HCT116 (cell line): Measurements from ENCODE around the gene ALDOA. TPM values are rescaled to one million over a fixed set of nuclear protein-coding genes. Genes with fewer than 3 reads are reported as not detected.
A peak's percentile ranks its signal among the peaks of the same experiment; 100 is the strongest.

Experiments used
- ATAC-seq: fragments of 200-7000 bp; cut with Tn5 transposase; 2 replicates; pipeline ENCODE4 v1.9.1; 2020; ENCODE audit warnings: mild to moderate bottlenecking, moderate library complexity
- BruUV-seq: library from RNA; stranded (reverse); fragments of 400-500 nt; replicated peaks from 2 replicates; lab custom pipeline; 2021; lab: Mats Ljungman, UMichigan
- CTCF ChIA-PET: fragments of 300-600 bp; sonication (Branson Sonifier 250); formaldehyde crosslinking; loops from one replicate; lab custom pipeline; 2021; ENCODE audit warnings: antibody characterized with exemption; lab: Charles Lee
- POLR2A ChIA-PET: fragments of 300-600, 350-600 bp; sonication (Branson Sonifier 250); formaldehyde crosslinking; loops from one replicate; lab custom pipeline; 2021; ENCODE audit warnings: antibody characterized with exemption; lab: Charles Lee
- RAD21 ChIA-PET, 2 experiments: fragments of 300-600 bp; sonication (Branson Sonifier 250); formaldehyde crosslinking; loops; one replicate each; lab custom pipeline; 2023; ENCODE audit warnings: low total read pairs in 2 of 2; ENCODE audit not compliant: uncharacterized antibody in 2 of 2, unreplicated experiment in 2 of 2, low non-redundant PET in 1 of 2; lab: Charles Lee
- DNase-seq: peaks from one replicate; pipeline ENCODE4 v3.0.0-alpha.2; 2010; ENCODE audit warnings: low read depth, low spot score
- H2AFZ ChIP-seq: fragments of 200-600 bp; shearing (Covaris generic), sonication (generic); 2 replicates; pipeline ENCODE4 v1.6.1; 2017; ENCODE audit warnings: low read depth, mixed run types, mixed read lengths, antibody characterized with exemption, low read length; ENCODE audit not compliant: poor library complexity, severe bottlenecking
- H3K27ac ChIP-seq: 2 replicates; pipeline ENCODE4 v1.5.1; 2012; ENCODE audit warnings: low read depth, low read length
- H3K27me3 ChIP-seq: fragments of 200-600 bp; sonication (generic); 2 replicates; pipeline ENCODE4 v1.6.1; 2016; ENCODE audit warnings: mixed run types, low read length, mixed read lengths; ENCODE audit not compliant: insufficient read depth
- H3K36me3 ChIP-seq, 2 experiments: fragments of 200-500 bp in 1 of 2; fragments of 200-600 bp in 1 of 2; sonication (Bioruptor generic) in 1 of 2; sonication (generic) in 1 of 2; 2 replicates each; pipeline versions ENCODE4 v1.5.1 to v1.6.1; 2014 to 2016; ENCODE audit warnings: low read length in 2 of 2, inconsistent platforms in 1 of 2, mixed read lengths in 1 of 2, mixed run types in 1 of 2; ENCODE audit not compliant: insufficient read depth in 2 of 2, control insufficient read depth in 1 of 2
- H3K4me1 ChIP-seq, 2 experiments: fragments of 200-600 bp in 1 of 2; sonication (generic) in 1 of 2; 2 replicates each; pipeline versions ENCODE4 v1.5.1 to v1.6.1; 2012 to 2017; ENCODE audit warnings: low read length in 2 of 2, inconsistent platforms in 1 of 2, mild to moderate bottlenecking in 1 of 2, mixed read lengths in 1 of 2, mixed run types in 1 of 2, moderate library complexity in 1 of 2; ENCODE audit not compliant: insufficient read depth in 2 of 2, control insufficient read depth in 1 of 2
- H3K4me2 ChIP-seq: fragments of 200-600 bp; sonication (generic); 2 replicates; pipeline ENCODE4 v1.6.1; 2017; ENCODE audit warnings: mixed run types, low read length, mixed read lengths
- H3K4me3 ChIP-seq, 2 experiments: fragments of 200-600 bp in 1 of 2; sonication (generic) in 1 of 2; replicated peaks in 1 of 2; 2 replicates each; pipeline ENCODE4 v1.5.1; 2011 to 2016; ENCODE audit warnings: low read length in 2 of 2, control low read depth in 1 of 2, low read depth in 1 of 2, mild to moderate bottlenecking in 1 of 2, mixed read lengths in 1 of 2, mixed run types in 1 of 2
- H3K79me2 ChIP-seq: fragments of 200-600 bp; sonication (generic); 2 replicates; pipeline ENCODE4 v1.6.1; 2017; ENCODE audit warnings: mild to moderate bottlenecking, mixed run types, low read length, moderate library complexity, mixed read lengths; ENCODE audit not compliant: insufficient read depth
- H3K9ac ChIP-seq: fragments of 200-600 bp; sonication (generic); 2 replicates; pipeline ENCODE4 v1.6.1; 2016; ENCODE audit warnings: low read length, mixed read lengths
- H3K9me2 ChIP-seq: fragments of 200-600 bp; sonication (generic), shearing (Covaris generic); 2 replicates; pipeline ENCODE4 v1.6.1; 2017; ENCODE audit warnings: mixed run types, mild to moderate bottlenecking, moderate library complexity; ENCODE audit not compliant: insufficient read depth
- H3K9me3 ChIP-seq, 2 experiments: fragments of 200-500 bp in 1 of 2; fragments of 200-600 bp in 1 of 2; sonication (Bioruptor generic) in 1 of 2; sonication (generic) in 1 of 2; 2 replicates each; pipeline ENCODE4 v1.6.1; 2014 to 2017; ENCODE audit warnings: low read length in 2 of 2, mixed read lengths in 2 of 2, inconsistent platforms in 1 of 2, low read depth in 1 of 2, mild to moderate bottlenecking in 1 of 2, mixed run types in 1 of 2, moderate library complexity in 1 of 2; ENCODE audit not compliant: control insufficient read depth in 1 of 2, insufficient read depth in 1 of 2
- H4K20me1 ChIP-seq: fragments of 200-600 bp; sonication (generic), shearing (Covaris generic); 2 replicates; pipeline ENCODE4 v1.6.1; 2017; ENCODE audit warnings: mixed run types, mild to moderate bottlenecking, moderate library complexity; ENCODE audit not compliant: insufficient read depth
- CBX3 ChIP-seq: IDR thresholded peaks from 2 replicates; pipeline ENCODE4 v1.6.1; 2012; ENCODE audit warnings: low read depth
- CEBPB ChIP-seq: IDR thresholded peaks from 2 replicates; pipeline ENCODE4 v1.6.1; 2012; ENCODE audit warnings: low read depth
- EGR1 ChIP-seq: IDR thresholded peaks from 2 replicates; pipeline ENCODE4 v1.6.1; 2012; ENCODE audit warnings: low read depth
- ELF1 ChIP-seq: IDR thresholded peaks from 2 replicates; pipeline ENCODE4 v1.6.1; 2012; ENCODE audit warnings: low read depth, borderline replicate concordance
- EZH2 ChIP-seq: fragments of 200-600 bp; sonication (generic); IDR thresholded peaks from 2 replicates; pipeline ENCODE4 v1.6.1; 2017; ENCODE audit warnings: antibody characterized with exemption, mixed run types
- EZH2phosphoT487 ChIP-seq: fragments of 200-600 bp; IDR thresholded peaks from 2 replicates; pipeline ENCODE4 v1.6.1; 2018; ENCODE audit warnings: antibody characterized with exemption, borderline replicate concordance
- FOSL1 ChIP-seq: IDR thresholded peaks from 2 replicates; pipeline ENCODE4 v1.6.1; 2012; ENCODE audit warnings: low read depth
- JUND ChIP-seq: IDR thresholded peaks from 2 replicates; pipeline ENCODE4 v1.6.1; 2012
- POLR2A ChIP-seq: IDR thresholded peaks from 2 replicates; pipeline ENCODE4 v1.7.0; 2011; ENCODE audit warnings: borderline replicate concordance; ENCODE audit not compliant: insufficient read depth, insufficient read length; ENCODE audit errors: extremely low read depth
- POLR2AphosphoS5 ChIP-seq: IDR thresholded peaks from 2 replicates; pipeline ENCODE4 v1.6.1; 2011; ENCODE audit warnings: mild to moderate bottlenecking, low read depth, low read length, moderate library complexity
- RAD21 ChIP-seq: IDR thresholded peaks from 2 replicates; pipeline ENCODE4 v1.6.1; 2012; ENCODE audit warnings: low read depth, mild to moderate bottlenecking
- REST ChIP-seq: IDR thresholded peaks from 2 replicates; pipeline ENCODE4 v1.6.1; 2012; ENCODE audit warnings: low read depth
- SIN3A ChIP-seq: IDR thresholded peaks from 2 replicates; pipeline ENCODE4 v1.6.1; 2012; ENCODE audit warnings: low read depth
- SP1 ChIP-seq: IDR thresholded peaks from 2 replicates; pipeline ENCODE4 v1.6.1; 2012; ENCODE audit warnings: low read depth
- SRF ChIP-seq: IDR thresholded peaks from 2 replicates; pipeline ENCODE4 v1.6.1; 2012; ENCODE audit warnings: low read depth
- YY1 ChIP-seq: IDR thresholded peaks from 2 replicates; pipeline ENCODE4 v1.6.1; 2011; ENCODE audit warnings: low read length, low read depth, moderate library complexity, mild to moderate bottlenecking; ENCODE audit not compliant: insufficient replicate concordance; ENCODE audit errors: extremely low read depth
- ZFX ChIP-seq: fragments of 450-650 bp; IDR thresholded peaks from 2 replicates; pipeline ENCODE4 v1.6.1; 2017
- intact Hi-C: fragments of 100-400 bp; cut with micrococcal nuclease; formaldehyde crosslinking; loops from 2 replicates; pipeline ENCODE4 v1.10.0; 2022
- total RNA-seq: library from RNA; stranded (reverse); gene quantifications from one replicate; pipeline ENCODE4 v1.2.1, GENCODE V29; 2021; ENCODE audit not compliant: unreplicated experiment
- TF ChIP-seq, protein P1 (sequence below), 3 experiments: fragments of 200-600 bp in 1 of 3; sonication (generic) in 1 of 3; IDR thresholded peaks in 2 of 3; conservative IDR thresholded peaks in 1 of 3; 2 replicates each; pipeline ENCODE4 v1.5.1; 2012 to 2017; ENCODE audit warnings: low read depth in 2 of 3, low read length in 2 of 3, antibody characterized with exemption in 1 of 3, borderline replicate concordance in 1 of 3, control low read depth in 1 of 3, mild to moderate bottlenecking in 1 of 3, mixed read lengths in 1 of 3, mixed run types in 1 of 3, moderate library complexity in 1 of 3; ENCODE audit not compliant: insufficient read depth in 1 of 3
- TF ChIP-seq, protein P2 (sequence below): IDR thresholded peaks from 2 replicates; pipeline ENCODE4 v1.6.1; 2012
- TF ChIP-seq, protein P3 (sequence below): IDR thresholded peaks from 2 replicates; pipeline ENCODE4 v1.6.1; 2012

The ALDOA gene
- total RNA-seq, 1 experiment from 2014 or later: 2,423 TPM

DNA sequence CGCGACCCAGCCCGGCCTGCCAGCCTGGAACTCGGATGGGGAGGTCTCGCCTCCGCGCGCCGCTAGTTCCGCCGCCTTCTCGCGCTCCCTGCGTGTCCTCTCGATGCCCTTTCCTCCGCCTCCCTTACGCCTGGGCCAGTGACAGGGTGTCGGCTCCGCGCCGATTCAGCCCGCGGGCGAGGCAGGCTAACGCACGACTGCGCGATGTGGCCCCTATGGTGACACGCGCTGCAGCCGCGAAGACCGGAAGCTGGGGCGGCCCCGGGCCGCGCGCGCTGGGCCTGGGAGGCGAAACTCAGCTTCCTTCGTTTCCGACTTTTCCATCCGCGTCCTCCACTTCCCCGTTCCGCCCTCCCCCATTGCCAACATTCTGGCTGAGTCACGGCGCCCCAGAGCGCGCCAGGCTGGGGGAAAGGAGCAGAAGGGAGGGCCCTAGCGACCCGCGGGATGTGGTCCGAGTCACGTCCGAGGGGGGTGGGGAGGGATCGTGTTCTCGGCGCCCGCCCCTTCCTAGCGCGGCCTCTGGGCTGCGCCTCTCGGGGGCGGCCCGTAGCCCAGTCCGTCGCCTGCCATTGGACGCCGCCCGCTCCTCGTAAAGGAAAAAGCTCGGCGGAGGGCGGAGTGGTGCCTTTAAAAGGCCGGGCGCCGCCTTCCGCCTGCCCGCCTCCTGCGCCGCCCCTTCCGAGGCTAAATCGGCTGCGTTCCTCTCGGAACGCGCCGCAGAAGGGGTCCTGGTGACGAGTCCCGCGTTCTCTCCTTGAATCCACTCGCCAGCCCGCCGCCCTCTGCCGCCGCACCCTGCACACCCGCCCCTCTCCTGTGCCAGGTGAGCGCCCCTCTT lies at the start of gene ALDOA (continued):
- TF ChIP-seq CBX3: no peak
- TF ChIP-seq POLR2AphosphoS5: peak; percentile 96

GRCh38 chr16:30016555-30017276 lies 48.8 kb upstream of the ALDOA start:
- no peaks in the 10 kb centered on the region for H3K36me3 ChIP-seq
- POLR2A ChIA-PET: no interaction called here
- H3K9ac ChIP-seq: no peak overlapping the region
- no peak overlapping the region for H3K27ac ChIP-seq
- no peak overlapping the region for H2AFZ ChIP-seq
- BruUV-seq: no TSS peak
- no peak for DNase-seq
- H3K27me3 ChIP-seq: no peaks in the 10 kb centered on the region
- CTCF ChIA-PET: interaction anchor here (2.6 kb wide), 1 partner anchor 168 kb away, joined by 8 read pairs; no protein-coding TSS in a partner anchor
- H3K4me1 ChIP-seq: peaks cover 0 to 14% of the 10 kb centered on the region in 2 experiments; a peak in 3 of 4 replicates
- no peak overlapping the region for H3K4me2 ChIP-seq
- no peaks in the 10 kb centered on the region for H3K9me2 ChIP-seq
- intact Hi-C loops: no loop called here
- no peak for ATAC-seq
- H3K4me3 ChIP-seq: no peak overlapping the region
- no peaks in the 10 kb centered on the region for H4K20me1 ChIP-seq
- RAD21 ChIA-PET: no interaction called here
- H3K79me2 ChIP-seq: no peaks in the 10 kb centered on the region
- H3K9me3 ChIP-seq: no peaks in the 10 kb centered on the region
- TF ChIP-seq SP1 (no peak), SRF (no peak), EZH2 (no peak), SIN3A (no peak), REST (no peak), RAD21 (no peak), EZH2phosphoT487 (no peak), ELF1 (no peak), POLR2A (no peak), JUND (no peak), FOSL1 (no peak), YY1 (no peak), CBX3 (no peak), ZFX (no peak), EGR1 (no peak), CEBPB (no peak)
- TF ChIP-seq, protein P1, sequence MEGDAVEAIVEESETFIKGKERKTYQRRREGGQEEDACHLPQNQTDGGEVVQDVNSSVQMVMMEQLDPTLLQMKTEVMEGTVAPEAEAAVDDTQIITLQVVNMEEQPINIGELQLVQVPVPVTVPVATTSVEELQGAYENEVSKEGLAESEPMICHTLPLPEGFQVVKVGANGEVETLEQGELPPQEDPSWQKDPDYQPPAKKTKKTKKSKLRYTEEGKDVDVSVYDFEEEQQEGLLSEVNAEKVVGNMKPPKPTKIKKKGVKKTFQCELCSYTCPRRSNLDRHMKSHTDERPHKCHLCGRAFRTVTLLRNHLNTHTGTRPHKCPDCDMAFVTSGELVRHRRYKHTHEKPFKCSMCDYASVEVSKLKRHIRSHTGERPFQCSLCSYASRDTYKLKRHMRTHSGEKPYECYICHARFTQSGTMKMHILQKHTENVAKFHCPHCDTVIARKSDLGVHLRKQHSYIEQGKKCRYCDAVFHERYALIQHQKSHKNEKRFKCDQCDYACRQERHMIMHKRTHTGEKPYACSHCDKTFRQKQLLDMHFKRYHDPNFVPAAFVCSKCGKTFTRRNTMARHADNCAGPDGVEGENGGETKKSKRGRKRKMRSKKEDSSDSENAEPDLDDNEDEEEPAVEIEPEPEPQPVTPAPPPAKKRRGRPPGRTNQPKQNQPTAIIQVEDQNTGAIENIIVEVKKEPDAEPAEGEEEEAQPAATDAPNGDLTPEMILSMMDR (IDR thresholded peaks at IDR 0.05 in 2 of 3, conservative IDR thresholded peaks at IDR 0.05 in 1 of 3; ENCODE audit: borderline replicate concordance in 1 of 3, insufficient read depth in 1 of 3, low read depth in 2 of 3, low read length in 2 of 3): no peak
- TF ChIP-seq, protein P2, sequence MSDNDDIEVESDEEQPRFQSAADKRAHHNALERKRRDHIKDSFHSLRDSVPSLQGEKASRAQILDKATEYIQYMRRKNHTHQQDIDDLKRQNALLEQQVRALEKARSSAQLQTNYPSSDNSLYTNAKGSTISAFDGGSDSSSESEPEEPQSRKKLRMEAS: no peak
- TF ChIP-seq, protein P3, sequence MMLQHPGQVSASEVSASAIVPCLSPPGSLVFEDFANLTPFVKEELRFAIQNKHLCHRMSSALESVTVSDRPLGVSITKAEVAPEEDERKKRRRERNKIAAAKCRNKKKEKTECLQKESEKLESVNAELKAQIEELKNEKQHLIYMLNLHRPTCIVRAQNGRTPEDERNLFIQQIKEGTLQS: no peak
